Measurements from ENCODE around the gene CPAMD8. TPM values are rescaled to one million over a fixed set of nuclear protein-coding genes. Genes with fewer than 3 reads are reported as not detected.

The CPAMD8 gene
- total and polyA plus RNA-seq, 12 donors, result 3.1 to 33.7 (median 9.2) TPM

DNA sequence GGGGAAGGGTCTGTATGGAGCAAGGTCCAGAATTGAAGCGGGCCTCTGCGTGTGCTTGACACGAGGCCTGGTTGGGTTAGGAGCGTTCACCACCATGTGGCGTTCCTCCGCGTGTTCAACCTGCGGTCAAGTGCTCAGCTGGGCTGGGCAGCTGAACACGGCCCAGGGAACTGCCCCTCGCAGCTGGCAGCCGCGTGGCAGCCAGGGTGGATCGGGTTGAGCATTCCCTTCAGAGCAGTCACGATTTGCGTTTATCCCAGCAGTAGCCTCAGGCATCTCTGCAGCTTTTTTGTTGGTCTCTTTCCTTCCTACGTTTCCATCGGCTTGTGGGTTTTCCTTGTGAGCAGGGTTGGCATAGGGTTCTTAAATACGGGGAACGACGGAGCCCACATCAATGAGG lies 166.5 kb downstream of the CPAMD8 start:
- DNase-seq, result no peak
- intact Hi-C loops (cut with DNase I), result no loop called here
- Histone ChIP-seq H3K27me3 (no peaks in the 10 kb centered on the region), H3K27ac (no peak overlapping the region), H3K36me3 (replicated peaks in 1 of 2) (peaks cover 0 to 34% of the 10 kb centered on the region in 2 donors), H3K9me3 (replicated peaks in 1 of 3) (no peaks in the 10 kb centered on the region), H3K4me3 (no peak overlapping the region), H3K4me1 (replicated peaks in 1 of 2) (no peaks in the 10 kb centered on the region)
- TF ChIP-seq POLR2A (IDR thresholded peaks at IDR 0.05), result no peak
- no peak for TF ChIP-seq CTCF (IDR thresholded peaks at IDR 0.05)
- 92 to 96% (median 95%) methylated on average over 12 to 20 of the region's 20 CpGs for WGBS, 4 donors

DNA sequence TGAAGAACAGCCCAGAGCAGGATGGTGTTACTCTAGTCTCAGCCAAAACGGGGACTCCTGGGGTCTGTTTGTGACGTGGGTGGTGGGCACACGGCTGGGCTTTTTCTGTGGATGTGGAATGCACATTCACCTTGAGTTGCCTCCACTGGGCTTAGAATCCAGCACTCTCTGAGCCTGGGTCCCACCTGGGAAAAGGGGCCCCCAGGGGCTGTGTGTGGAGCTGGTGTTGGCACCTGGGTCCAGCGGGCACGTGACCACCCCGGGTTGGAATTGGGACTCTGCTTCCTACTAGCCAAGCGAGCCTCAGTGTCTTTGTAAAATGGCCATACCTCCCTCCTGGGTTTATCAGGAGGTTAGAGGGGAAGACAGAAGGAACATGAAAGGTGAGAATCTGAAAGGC lies 167.0 kb downstream of the CPAMD8 start:
- H3K27ac ChIP-seq, result no peak overlapping the region
- 96 to 100% (median 97%) methylated on average over 1 to 7 of the region's 7 CpGs for WGBS, 4 donors
- H3K9me3 ChIP-seq (replicated peaks in 1 of 3), result no peaks in the 10 kb centered on the region
- intact Hi-C loops (cut with DNase I), result no loop called here
- no peaks in the 10 kb centered on the region for H3K4me1 ChIP-seq (replicated peaks in 1 of 2)
- no peaks in the 10 kb centered on the region for H3K27me3 ChIP-seq
- no peak overlapping the region for H3K4me3 ChIP-seq
- peaks cover 0 to 34% of the 10 kb centered on the region in 2 donors for H3K36me3 ChIP-seq (replicated peaks in 1 of 2)
- TF ChIP-seq CTCF (IDR thresholded peaks at IDR 0.05) (no peak), POLR2A (IDR thresholded peaks at IDR 0.05) (no peak)
- no peak for DNase-seq

GRCh38 chr19:16856091-16856490 lies 170.5 kb downstream of the CPAMD8 start:
- Histone ChIP-seq H3K36me3 (replicated peaks in 1 of 2) (peaks cover 0 to 40% of the 10 kb centered on the region in 2 donors), H3K4me3 (no peak overlapping the region), H3K27ac (no peak overlapping the region), H3K27me3 (no peaks in the 10 kb centered on the region), H3K4me1 (replicated peaks in 1 of 2) (no peaks in the 10 kb centered on the region), H3K9me3 (replicated peaks in 1 of 3) (no peaks in the 10 kb centered on the region)
- intact Hi-C loops (cut with DNase I), result no loop called here
- DNase-seq, result no peak
- WGBS, 4 donors, result 86 to 97% (median 92%) methylated on average over 4 to 9 of the region's 9 CpGs
- no peak for TF ChIP-seq CTCF (IDR thresholded peaks at IDR 0.05)
- TF ChIP-seq POLR2A (IDR thresholded peaks at IDR 0.05), result no peak

GRCh38 chr19:16853066-16853465 lies 173.5 kb downstream of the CPAMD8 start:
- Histone ChIP-seq H3K4me3 (no peak overlapping the region), H3K27ac (no peak overlapping the region), H3K4me1 (replicated peaks in 1 of 2) (no peaks in the 10 kb centered on the region), H3K36me3 (replicated peaks in 1 of 2) (peaks cover 0 to 70% of the 10 kb centered on the region in 2 donors), H3K27me3 (no peaks in the 10 kb centered on the region), H3K9me3 (replicated peaks in 1 of 3) (no peaks in the 10 kb centered on the region)
- intact Hi-C loops (cut with DNase I), result no loop called here
- TF ChIP-seq CTCF (IDR thresholded peaks at IDR 0.05) (no peak), POLR2A (IDR thresholded peaks at IDR 0.05) (no peak)
- 80 to 97% (median 93%) methylated on average over 3 to 7 of the region's 7 CpGs for WGBS, 4 donors
- no peak for DNase-seq

Measured in adrenal gland (tissue), 12 donors.